G401 (cell line): ENCODE measurements around the gene CBLB. TPM values are rescaled to one million over a fixed set of nuclear protein-coding genes. Genes with fewer than 3 reads are reported as not detected.

Source experiments
- DNase-seq: peaks from one replicate; pipeline ENCODE4 v3.0.0-alpha.2; 2015; ENCODE audit warnings: low spot score
- in situ Hi-C: cut with HindIII; loops from 2 replicates; pipeline ENCODE4 v1.10.0; 2016; ENCODE audit warnings: low sequenced_read_pairs, mixed read lengths
- total RNA-seq: library from RNA; depleted of rRNA; stranded (reverse); fragments of >200 nt; shearing (Covaris generic); gene quantifications from 2 replicates; pipeline ENCODE4 v1.2.3, GENCODE V29; 2014

CBLB gene
- total RNA-seq, 1 experiment from 2014 or later: 8.5 TPM

- in situ Hi-C loops: no loop called here
- no peak for DNase-seq
Observed at GRCh38 chr3:105613120-105613519, 255.7 kb downstream of the CBLB start.

GRCh38 chr3:105611304-105612192 lies 257.3 kb downstream of the CBLB start:
- no peak for DNase-seq
- in situ Hi-C loops: no loop called here

- in situ Hi-C loops: no loop called here
- no peak for DNase-seq
Observed at GRCh38 chr3:105610473-105610872, 258.3 kb downstream of the CBLB start.

GRCh38 chr3:105608623-105609022 lies 260.2 kb downstream of the CBLB start:
- in situ Hi-C loops: no loop called here
- no peak for DNase-seq

GRCh38 chr3:105606016-105606415 lies 262.8 kb downstream of the CBLB start:
- no peak for DNase-seq
- in situ Hi-C loops: no loop called here
